ENCODE measurements around the gene DTWD2. TPM values are rescaled to one million over a fixed set of nuclear protein-coding genes. Genes with fewer than 3 reads are reported as not detected.
"Not testable (repeated sequence)": the region's sequence is repeated elsewhere in the genome, so short reads cannot be mapped to it uniquely, and the experiment has no call there.

The DTWD2 gene
- total RNA-seq, 4 donors from 2014 or later, result 7.1 to 10.5 (median 9.1) TPM

DNA sequence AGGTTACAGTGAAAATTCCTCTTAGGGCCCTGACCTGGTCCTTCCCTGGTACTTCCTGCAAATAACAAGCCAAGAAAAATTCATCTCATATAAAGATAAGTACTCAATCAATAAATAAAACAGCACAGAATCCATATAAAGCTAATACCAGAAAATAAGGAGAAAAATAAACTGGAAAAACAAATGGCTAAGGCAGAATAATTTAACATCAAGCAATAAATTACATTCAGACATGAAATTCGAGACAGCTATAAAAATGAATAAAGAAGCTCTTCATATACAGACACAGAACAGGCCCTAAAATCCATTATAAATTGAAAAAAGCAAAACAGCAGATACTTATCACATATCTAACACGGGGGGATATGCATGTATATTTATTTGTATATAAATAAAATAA, 99.2 kb downstream of the DTWD2 start:
- intact Hi-C loops (cut with DNase I), result no loop called here
- TF ChIP-seq, protein P1, sequence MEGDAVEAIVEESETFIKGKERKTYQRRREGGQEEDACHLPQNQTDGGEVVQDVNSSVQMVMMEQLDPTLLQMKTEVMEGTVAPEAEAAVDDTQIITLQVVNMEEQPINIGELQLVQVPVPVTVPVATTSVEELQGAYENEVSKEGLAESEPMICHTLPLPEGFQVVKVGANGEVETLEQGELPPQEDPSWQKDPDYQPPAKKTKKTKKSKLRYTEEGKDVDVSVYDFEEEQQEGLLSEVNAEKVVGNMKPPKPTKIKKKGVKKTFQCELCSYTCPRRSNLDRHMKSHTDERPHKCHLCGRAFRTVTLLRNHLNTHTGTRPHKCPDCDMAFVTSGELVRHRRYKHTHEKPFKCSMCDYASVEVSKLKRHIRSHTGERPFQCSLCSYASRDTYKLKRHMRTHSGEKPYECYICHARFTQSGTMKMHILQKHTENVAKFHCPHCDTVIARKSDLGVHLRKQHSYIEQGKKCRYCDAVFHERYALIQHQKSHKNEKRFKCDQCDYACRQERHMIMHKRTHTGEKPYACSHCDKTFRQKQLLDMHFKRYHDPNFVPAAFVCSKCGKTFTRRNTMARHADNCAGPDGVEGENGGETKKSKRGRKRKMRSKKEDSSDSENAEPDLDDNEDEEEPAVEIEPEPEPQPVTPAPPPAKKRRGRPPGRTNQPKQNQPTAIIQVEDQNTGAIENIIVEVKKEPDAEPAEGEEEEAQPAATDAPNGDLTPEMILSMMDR (IDR thresholded peaks at IDR 0.05), result no peak
- no peak for TF ChIP-seq EP300 (IDR thresholded peaks at IDR 0.05)
- no peak for TF ChIP-seq POLR2A (IDR thresholded peaks at IDR 0.05; ENCODE audit: low read depth)
- no peak for TF ChIP-seq POLR2AphosphoS5 (IDR thresholded peaks at IDR 0.05)
- Histone ChIP-seq H3K4me1 (no peaks in the 10 kb centered on the region), H3K36me3 (no peaks in the 10 kb centered on the region), H3K9me3 (no peaks in the 10 kb centered on the region), H3K4me3 (no peak overlapping the region), H3K27me3 (no peaks in the 10 kb centered on the region), H3K27ac (replicated peaks in 1 of 4) (no peak overlapping the region)
- 84% methylated on average over 2 of the region's 2 CpGs for WGBS
- no peak for DNase-seq (ENCODE audit: extremely low spot score)

DNA sequence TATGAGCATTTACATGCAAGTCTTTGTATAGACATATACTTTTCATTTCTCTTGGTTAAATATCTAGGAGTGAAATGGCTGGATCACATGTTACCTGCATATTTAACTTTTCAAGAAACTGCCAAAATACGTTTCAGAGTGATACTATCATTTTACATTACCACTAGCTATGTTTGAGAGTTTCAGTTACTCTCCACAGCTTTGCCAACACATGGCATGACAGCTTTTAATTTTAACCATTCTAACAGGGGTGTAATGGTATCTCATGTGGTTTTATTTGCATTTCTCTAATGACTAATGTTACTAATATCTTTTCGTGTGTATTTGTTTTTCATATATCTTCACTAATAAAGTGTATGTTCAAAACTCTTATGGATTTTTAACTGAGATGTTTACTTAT, 99.8 kb downstream of the DTWD2 start:
- H3K27me3 ChIP-seq, result no peaks in the 10 kb centered on the region
- intact Hi-C loops (cut with DNase I), result no loop called here
- no peak for DNase-seq (ENCODE audit: extremely low spot score)
- no peaks in the 10 kb centered on the region for H3K9me3 ChIP-seq
- WGBS, result 87% methylated on average over 2 of the region's 2 CpGs
- no peaks in the 10 kb centered on the region for H3K36me3 ChIP-seq
- H3K4me1 ChIP-seq, result no peaks in the 10 kb centered on the region
- no peak for TF ChIP-seq POLR2A (IDR thresholded peaks at IDR 0.05; ENCODE audit: low read depth)
- TF ChIP-seq, protein P1 (IDR thresholded peaks at IDR 0.05), result no peak
- no peak for TF ChIP-seq POLR2AphosphoS5 (IDR thresholded peaks at IDR 0.05)
- no peak for TF ChIP-seq EP300 (IDR thresholded peaks at IDR 0.05)
- H3K27ac ChIP-seq (replicated peaks in 1 of 4), result no peak overlapping the region
- H3K4me3 ChIP-seq, result no peak overlapping the region

DNA sequence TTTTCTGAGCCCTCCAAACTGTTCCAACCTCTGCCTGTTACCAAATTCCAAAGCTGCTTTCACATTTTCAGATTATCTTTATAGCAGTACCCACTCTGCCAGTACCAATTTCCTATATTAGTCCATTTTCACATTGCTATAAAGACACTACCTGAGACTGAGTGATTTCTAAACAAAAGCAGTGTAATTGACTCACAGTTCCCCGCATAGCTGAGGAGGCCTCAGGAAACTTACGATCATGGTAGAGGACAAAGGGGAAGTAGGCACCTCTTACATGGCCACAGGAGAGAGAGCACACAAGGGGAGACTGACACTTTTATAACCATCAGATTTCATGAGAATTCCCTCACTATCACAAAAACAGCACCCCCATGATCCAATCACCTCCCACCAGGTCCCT, 105.0 kb downstream of the DTWD2 start:
- Histone ChIP-seq H3K27me3 (no peaks in the 10 kb centered on the region), H3K27ac (replicated peaks in 1 of 4) (no peak overlapping the region), H3K9me3 (peaks cover 0 to 10% (median 1%) of the 10 kb centered on the region in 4 donors), H3K4me3 (no peak overlapping the region), H3K36me3 (no peaks in the 10 kb centered on the region), H3K4me1 (no peaks in the 10 kb centered on the region)
- no peak for DNase-seq (ENCODE audit: extremely low spot score)
- intact Hi-C loops (cut with DNase I), result no loop called here
- WGBS, result 74% methylated on average over 2 of the region's 2 CpGs
- TF ChIP-seq POLR2A (IDR thresholded peaks at IDR 0.05; ENCODE audit: low read depth) (no peak), POLR2AphosphoS5 (IDR thresholded peaks at IDR 0.05) (no peak), EP300 (IDR thresholded peaks at IDR 0.05) (no peak)
- TF ChIP-seq, protein P1 (IDR thresholded peaks at IDR 0.05), result no peak

DNA sequence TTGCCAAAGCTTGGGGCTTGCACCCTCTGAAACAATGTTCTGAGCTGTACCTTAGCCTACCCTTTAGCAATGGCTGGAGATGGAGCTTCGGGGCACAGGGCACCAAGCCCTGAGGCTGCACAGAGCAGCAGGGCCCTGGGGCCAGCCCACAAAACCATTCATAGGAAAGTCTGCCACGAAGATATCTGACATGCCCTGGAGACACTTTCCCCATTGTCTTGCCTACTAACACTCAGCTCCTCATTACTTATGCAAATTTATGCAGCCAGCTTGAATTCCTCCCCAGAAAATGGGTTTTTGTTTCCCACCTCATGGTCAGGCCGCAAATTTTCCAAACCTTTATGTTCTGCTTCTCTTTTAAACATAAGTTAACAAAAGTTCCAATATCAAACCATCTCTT, 105.7 kb downstream of the DTWD2 start:
- no peaks in the 10 kb centered on the region for H3K27me3 ChIP-seq
- peaks cover 0 to 17% (median 8%) of the 10 kb centered on the region in 4 donors for H3K9me3 ChIP-seq
- TF ChIP-seq, protein P1 (IDR thresholded peaks at IDR 0.05), result no peak
- TF ChIP-seq POLR2AphosphoS5 (IDR thresholded peaks at IDR 0.05) (no peak), EP300 (IDR thresholded peaks at IDR 0.05) (no peak), POLR2A (IDR thresholded peaks at IDR 0.05; ENCODE audit: low read depth) (no peak)
- H3K4me3 ChIP-seq, result no peak overlapping the region
- no peak for DNase-seq (ENCODE audit: extremely low spot score)
- H3K4me1 ChIP-seq, result no peaks in the 10 kb centered on the region
- H3K27ac ChIP-seq (replicated peaks in 1 of 4), result no peak overlapping the region
- intact Hi-C loops (cut with DNase I), result no loop called here
- 93% methylated on average over 3 of the region's 3 CpGs for WGBS
- no peaks in the 10 kb centered on the region for H3K36me3 ChIP-seq

DNA sequence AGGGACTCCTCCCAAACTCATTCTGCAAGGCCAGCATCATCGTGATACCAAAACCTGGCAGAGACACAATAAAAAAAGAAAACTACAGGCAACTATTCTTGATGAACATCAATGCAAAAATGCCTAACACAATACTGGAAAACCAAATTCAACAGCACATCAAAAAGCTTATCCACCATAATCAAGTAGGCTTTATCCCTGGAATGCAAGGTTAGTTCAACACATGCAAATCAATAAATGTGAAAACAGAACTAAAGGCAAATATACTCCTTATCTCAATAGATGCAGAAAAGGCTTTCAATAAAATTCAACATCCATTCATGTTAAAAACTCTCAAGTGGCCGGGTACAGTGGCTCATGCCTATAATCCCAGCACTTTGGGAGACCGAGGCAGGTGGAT, 111.5 kb downstream of the DTWD2 start:
- H3K27ac ChIP-seq (replicated peaks in 1 of 4); H3K4me1 ChIP-seq; H3K27me3 ChIP-seq; intact Hi-C loops (cut with DNase I); DNase-seq (ENCODE audit: extremely low spot score); H3K36me3 ChIP-seq; H3K4me3 ChIP-seq: not testable (repeated sequence)
- 84% methylated on average over 3 of the region's 3 CpGs for WGBS
- peaks cover 0 to 51% (median 34%) of the 10 kb centered on the region in 4 donors for H3K9me3 ChIP-seq

Data from esophagus muscularis mucosa (tissue), 4 donors.